ENCODE data around the gene GP5.

GP5 gene

DNA sequence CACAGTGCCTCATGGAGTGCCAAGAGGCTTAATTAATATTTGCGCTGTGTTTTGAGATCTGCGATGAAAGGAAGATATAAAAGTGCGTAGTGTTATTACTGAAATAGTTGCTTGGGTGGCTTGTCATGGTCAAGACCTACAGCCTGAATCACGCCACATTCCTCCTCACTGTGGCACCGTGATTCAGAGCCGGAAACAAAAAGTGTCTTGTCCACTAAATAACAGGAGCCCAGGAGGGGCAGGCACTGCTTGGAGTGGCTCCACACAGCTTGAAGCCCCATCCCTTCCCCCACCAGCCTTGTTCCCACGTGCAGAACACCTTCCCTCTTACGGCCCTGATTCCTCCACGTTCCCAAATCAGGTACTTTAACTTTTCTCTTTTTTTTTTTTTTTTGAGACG, 28.3 kb downstream of the GP5 start:
- TF ChIP-seq, protein P1, sequence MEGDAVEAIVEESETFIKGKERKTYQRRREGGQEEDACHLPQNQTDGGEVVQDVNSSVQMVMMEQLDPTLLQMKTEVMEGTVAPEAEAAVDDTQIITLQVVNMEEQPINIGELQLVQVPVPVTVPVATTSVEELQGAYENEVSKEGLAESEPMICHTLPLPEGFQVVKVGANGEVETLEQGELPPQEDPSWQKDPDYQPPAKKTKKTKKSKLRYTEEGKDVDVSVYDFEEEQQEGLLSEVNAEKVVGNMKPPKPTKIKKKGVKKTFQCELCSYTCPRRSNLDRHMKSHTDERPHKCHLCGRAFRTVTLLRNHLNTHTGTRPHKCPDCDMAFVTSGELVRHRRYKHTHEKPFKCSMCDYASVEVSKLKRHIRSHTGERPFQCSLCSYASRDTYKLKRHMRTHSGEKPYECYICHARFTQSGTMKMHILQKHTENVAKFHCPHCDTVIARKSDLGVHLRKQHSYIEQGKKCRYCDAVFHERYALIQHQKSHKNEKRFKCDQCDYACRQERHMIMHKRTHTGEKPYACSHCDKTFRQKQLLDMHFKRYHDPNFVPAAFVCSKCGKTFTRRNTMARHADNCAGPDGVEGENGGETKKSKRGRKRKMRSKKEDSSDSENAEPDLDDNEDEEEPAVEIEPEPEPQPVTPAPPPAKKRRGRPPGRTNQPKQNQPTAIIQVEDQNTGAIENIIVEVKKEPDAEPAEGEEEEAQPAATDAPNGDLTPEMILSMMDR (conservative IDR thresholded peaks at IDR 0.05), result no peak
- no peak overlapping the region for H3K27ac ChIP-seq

DNA sequence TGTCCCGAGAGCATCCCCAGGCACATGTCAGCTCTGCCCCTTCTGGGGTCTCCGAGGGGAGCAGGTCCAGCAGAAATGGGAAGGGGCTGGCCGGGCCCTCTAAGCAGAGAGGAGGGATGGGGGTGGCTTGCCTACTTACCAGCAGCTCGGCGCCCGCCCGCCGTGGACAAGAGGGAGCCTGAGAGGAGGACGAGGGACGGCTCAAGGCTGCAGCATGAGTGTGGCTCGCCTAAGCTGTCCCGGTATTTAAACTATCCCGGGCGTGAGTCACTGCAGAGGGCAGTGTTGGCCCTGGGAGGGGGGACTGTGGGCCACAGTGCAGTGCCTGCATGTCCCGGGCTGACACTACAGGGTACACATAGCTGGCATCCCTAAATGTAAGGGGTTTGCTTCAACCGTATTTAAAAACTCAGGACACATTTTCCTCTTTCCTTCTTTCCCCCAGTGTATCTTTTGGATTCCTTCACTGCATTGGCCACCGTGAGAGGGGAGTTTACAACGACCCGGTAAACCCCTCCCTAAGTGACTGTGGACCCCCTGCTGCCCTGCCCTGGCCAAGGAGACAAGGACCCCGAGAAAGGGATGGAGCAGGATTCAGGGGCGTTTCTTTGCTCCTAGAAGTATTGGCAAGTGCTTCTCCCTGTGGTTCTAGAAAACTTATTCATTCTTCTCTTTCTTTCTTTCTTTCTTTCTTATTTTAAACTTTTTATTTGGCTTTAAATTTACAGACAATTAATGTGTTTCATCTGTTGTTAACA, 29.4 kb downstream of the GP5 start, which contains the start of gene LRRC15:
TSS of gene LRRC15 (minus strand) at position 222 of the 758 bp plus-strand sequence. CDS start 8,700 bp downstream, outside the sequence.
- no peak within 1 kb of the TSS for H3K27ac ChIP-seq
- TF ChIP-seq, protein P1 (conservative IDR thresholded peaks at IDR 0.05), result no peak

DNA sequence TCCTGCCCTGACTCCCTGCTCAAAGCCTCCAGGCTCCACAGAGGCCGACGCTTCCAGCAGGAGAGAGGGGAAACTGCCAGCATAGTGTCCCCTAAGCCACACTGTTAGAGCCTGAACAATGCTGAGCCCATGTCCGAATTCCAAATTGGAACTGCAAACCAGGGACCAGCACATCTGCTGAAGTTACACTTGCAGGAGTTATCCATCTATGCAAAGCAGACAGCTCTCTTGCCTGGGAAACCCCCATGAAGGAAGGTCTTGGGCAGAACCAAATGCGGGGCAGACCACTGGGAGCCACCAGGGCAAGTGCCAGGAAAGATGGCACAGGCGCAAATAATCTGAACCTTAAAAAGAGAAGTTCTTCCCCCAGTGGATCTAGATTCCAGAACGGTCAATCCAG, 30.1 kb downstream of the GP5 start:
- TF ChIP-seq, protein P1 (conservative IDR thresholded peaks at IDR 0.05), result no peak
- no peak overlapping the region for H3K27ac ChIP-seq

DNA sequence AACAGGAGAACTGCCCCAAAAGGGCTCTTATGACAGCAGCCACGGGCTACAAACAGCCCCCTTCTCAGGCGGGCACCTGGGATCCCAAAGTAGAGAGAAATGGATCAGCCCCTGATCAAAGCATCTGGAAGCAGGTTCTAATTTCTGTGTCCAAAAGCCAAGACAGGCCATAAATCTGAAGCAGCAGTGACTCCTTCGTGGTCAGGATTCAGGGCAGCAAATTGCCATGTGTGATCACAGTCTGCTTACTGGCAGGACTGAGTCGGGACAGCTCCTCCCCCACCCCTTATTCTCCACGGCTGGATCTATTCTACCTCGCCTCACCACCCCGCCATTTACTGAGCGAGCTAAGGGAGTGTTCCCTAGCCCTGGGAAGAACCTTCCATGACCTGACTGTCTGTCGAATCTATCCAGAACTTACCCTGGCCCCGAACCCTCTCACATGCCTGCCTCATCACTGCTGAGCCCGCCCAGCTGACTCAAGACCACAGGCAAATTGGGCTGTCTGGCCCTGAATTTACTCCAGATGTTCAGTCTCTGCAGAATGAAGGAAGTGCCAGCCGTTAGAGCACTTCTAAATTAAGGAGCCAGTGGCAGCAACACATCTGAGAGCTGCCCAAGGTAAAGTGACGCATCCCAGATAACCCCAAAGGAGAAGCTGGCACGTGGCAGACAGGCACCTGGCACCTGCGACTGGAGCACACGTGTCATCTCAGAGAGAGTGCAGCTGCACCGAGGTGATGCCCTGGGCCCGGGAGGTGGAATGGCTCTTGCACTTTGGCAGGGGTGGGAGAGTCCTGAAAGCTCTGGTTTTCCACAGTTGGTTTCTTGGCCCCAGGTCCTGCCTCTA, 30.8 kb downstream of the GP5 start:
- TF ChIP-seq, protein P1 (conservative IDR thresholded peaks at IDR 0.05), result no peak

DNA sequence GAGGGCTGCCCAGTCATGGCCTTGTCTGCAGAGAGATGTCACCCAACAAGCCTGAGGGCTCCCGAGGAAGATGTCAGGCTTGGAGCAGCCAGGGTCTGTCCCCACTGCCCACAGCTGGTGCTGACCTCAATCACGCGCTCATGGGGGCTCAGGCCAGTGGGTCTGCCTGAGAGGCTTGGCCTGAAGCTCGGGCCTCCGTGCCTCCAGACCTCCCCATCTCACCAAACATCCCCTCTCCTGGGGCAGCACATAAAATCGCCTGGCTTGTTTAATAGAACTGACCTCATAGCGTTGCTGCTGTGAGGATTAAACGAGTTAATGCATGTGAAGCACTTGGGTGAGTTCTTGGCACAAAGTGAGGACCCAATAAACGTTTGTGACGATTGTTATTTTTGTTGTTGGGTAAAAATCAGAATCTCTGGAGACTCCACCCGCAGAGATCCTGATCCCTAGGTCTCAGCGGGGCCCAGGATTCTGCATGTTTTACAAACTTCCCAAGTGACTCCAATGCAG, 33.0 kb downstream of the GP5 start:
- H3K27ac ChIP-seq, result no peak overlapping the region
- TF ChIP-seq, protein P1 (conservative IDR thresholded peaks at IDR 0.05), result no peak

More for the DNA sequence above, 30.8 kb downstream of the GP5 start:
- no peak overlapping the region for H3K27ac ChIP-seq

DNA sequence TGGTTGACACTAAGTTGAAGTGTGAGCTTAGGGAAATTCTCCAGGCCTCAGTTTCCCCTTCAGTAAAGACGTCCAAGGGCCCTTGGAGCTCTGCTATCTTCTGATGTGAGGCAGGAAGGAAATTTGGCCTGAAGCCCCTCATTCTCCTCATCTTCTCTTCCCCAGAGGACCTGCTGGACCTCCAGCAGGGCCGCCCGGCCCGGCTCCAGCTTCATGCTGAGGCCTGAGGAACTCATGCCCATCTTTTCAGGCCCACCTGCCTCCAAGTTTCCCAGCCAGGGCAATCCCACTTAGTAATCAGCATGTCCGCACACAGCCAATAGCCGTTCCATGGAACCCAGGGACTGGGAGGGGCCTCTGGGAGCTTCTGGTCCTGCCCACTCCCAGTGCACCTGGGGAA, 33.5 kb downstream of the GP5 start:
- TF ChIP-seq, protein P1 (conservative IDR thresholded peaks at IDR 0.05), result no peak
- no peak overlapping the region for H3K27ac ChIP-seq
